HEK293 (cell line): ENCODE results near the gene MXD4.

Source experiments
- CTCF ChIA-PET: fragments of 350-600 bp; formaldehyde crosslinking; extraction: SDS; loops from one replicate; lab custom pipeline; 2021; ENCODE audit warnings: antibody characterized with exemption; lab: Yijun Ruan, JAX
- POLR2A ChIA-PET: fragments of 300-600 bp; formaldehyde crosslinking; extraction: SDS; loops from one replicate; lab custom pipeline; 2020; ENCODE audit warnings: antibody characterized with exemption, inconsistent platforms; lab: Yijun Ruan, JAX
- H3K27ac ChIP-seq: fragments of 200-500 bp; sonication (Bioruptor generic); 2 replicates; pipeline ENCODE4 v1.5.1; 2014; ENCODE audit warnings: low read depth, low read length, control low read depth, inconsistent platforms; ENCODE audit errors: extremely low read depth
- H3K36me3 ChIP-seq, 2 experiments: fragments of 200-500 bp in 1 of 2; sonication (Bioruptor generic) in 1 of 2; 1 replicate in 1 of 2; 2 replicates in 1 of 2; pipeline ENCODE4 v1.5.1; 2014 to 2017; ENCODE audit warnings: inconsistent platforms in 2 of 2, low read length in 2 of 2; ENCODE audit not compliant: control insufficient read depth in 2 of 2, insufficient read depth in 1 of 2
- H3K4me1 ChIP-seq: fragments of 200-500 bp; sonication (Bioruptor generic); 2 replicates; pipeline ENCODE4 v1.5.1; 2014; ENCODE audit warnings: mild to moderate bottlenecking, low read length, inconsistent platforms; ENCODE audit not compliant: control insufficient read depth, insufficient read depth
- H3K4me3 ChIP-seq: 2 replicates; pipeline ENCODE4 v1.5.1; 2011; ENCODE audit warnings: low read depth, mild to moderate bottlenecking, control low read depth, low read length, moderate library complexity
- H3K9me3 ChIP-seq: fragments of 200-500 bp; sonication (Bioruptor generic); 2 replicates; pipeline ENCODE4 v1.5.1; 2014; ENCODE audit warnings: low read depth, low read length, inconsistent platforms; ENCODE audit not compliant: control insufficient read depth, insufficient read depth
- ATF2 ChIP-seq: fragments of 450-650 bp; formaldehyde crosslinking; IDR thresholded peaks from 2 replicates; pipeline ENCODE4 v1.5.1; 2016; ENCODE audit warnings: missing biosample characterization, missing genetic modification characterization, low read depth
- FEZF1 ChIP-seq: fragments of 450-650 bp; formaldehyde crosslinking; IDR thresholded peaks from 2 replicates; pipeline ENCODE4 v1.5.1; 2016; ENCODE audit warnings: missing biosample characterization, missing genetic modification characterization
- GFI1B ChIP-seq: fragments of 450-650 bp; formaldehyde crosslinking; IDR thresholded peaks from 2 replicates; pipeline ENCODE4 v1.5.1; 2016; ENCODE audit warnings: missing biosample characterization, missing genetic modification characterization
- KLF7 ChIP-seq: fragments of 450-650 bp; formaldehyde crosslinking; IDR thresholded peaks from 2 replicates; pipeline ENCODE4 v1.5.1; 2016; ENCODE audit warnings: missing biosample characterization, missing genetic modification characterization, borderline replicate concordance
- MYNN ChIP-seq: fragments of 450-650 bp; formaldehyde crosslinking; IDR thresholded peaks from 2 replicates; pipeline ENCODE4 v1.5.1; 2016; ENCODE audit warnings: missing biosample characterization, missing genetic modification characterization, borderline replicate concordance
- PATZ1 ChIP-seq: fragments of 450-650 bp; formaldehyde crosslinking; IDR thresholded peaks from 2 replicates; pipeline ENCODE4 v1.5.1; 2016; ENCODE audit warnings: missing biosample characterization, missing genetic modification characterization
- PRDM6 ChIP-seq: fragments of 450-650 bp; formaldehyde crosslinking; IDR thresholded peaks from 2 replicates; pipeline ENCODE4 v1.5.1; 2017; ENCODE audit warnings: missing biosample characterization, missing genetic modification characterization
- SCRT1 ChIP-seq: fragments of 450-650 bp; formaldehyde crosslinking; IDR thresholded peaks from 2 replicates; pipeline ENCODE4 v1.5.1; 2016; ENCODE audit warnings: missing biosample characterization, missing genetic modification characterization, borderline replicate concordance
- SP2 ChIP-seq: fragments of 450-650 bp; formaldehyde crosslinking; IDR thresholded peaks from 2 replicates; pipeline ENCODE4 v1.5.1; 2016; ENCODE audit warnings: missing biosample characterization, missing genetic modification characterization
- SP7 ChIP-seq: fragments of 450-650 bp; formaldehyde crosslinking; IDR thresholded peaks from 2 replicates; pipeline ENCODE4 v1.5.1; 2016; ENCODE audit warnings: missing biosample characterization, missing genetic modification characterization
- ZNF138 ChIP-seq: fragments of 450-650 bp; formaldehyde crosslinking; IDR thresholded peaks from 2 replicates; pipeline ENCODE4 v1.5.1; 2016; ENCODE audit warnings: missing biosample characterization, missing genetic modification characterization, borderline replicate concordance
- ZNF16 ChIP-seq: fragments of 450-650 bp; formaldehyde crosslinking; IDR thresholded peaks from 2 replicates; pipeline ENCODE4 v1.5.1; 2016; ENCODE audit warnings: low read depth, missing biosample characterization, missing genetic modification characterization
- ZNF174 ChIP-seq: fragments of 450-650 bp; formaldehyde crosslinking; IDR thresholded peaks from 2 replicates; pipeline ENCODE4 v1.5.0; 2017; ENCODE audit warnings: missing biosample characterization, mild to moderate bottlenecking, missing genetic modification characterization
- ZNF19 ChIP-seq: fragments of 450-650 bp; formaldehyde crosslinking; IDR thresholded peaks from 2 replicates; pipeline ENCODE4; 2016; ENCODE audit warnings: missing biosample characterization, missing genetic modification characterization, low read depth
- ZNF214 ChIP-seq: fragments of 450-650 bp; formaldehyde crosslinking; IDR thresholded peaks from 2 replicates; pipeline ENCODE4 v1.5.1; 2017; ENCODE audit warnings: missing biosample characterization, mild to moderate bottlenecking, missing genetic modification characterization, borderline replicate concordance
- ZNF324 ChIP-seq: fragments of 450-650 bp; formaldehyde crosslinking; IDR thresholded peaks from 2 replicates; pipeline ENCODE4 v1.5.1; 2016; ENCODE audit warnings: missing biosample characterization, missing genetic modification characterization
- ZNF341 ChIP-seq: fragments of 450-650 bp; formaldehyde crosslinking; IDR thresholded peaks from 2 replicates; pipeline ENCODE4; 2016; ENCODE audit warnings: low read depth, missing biosample characterization, missing genetic modification characterization
- ZNF473 ChIP-seq: fragments of 450-650 bp; formaldehyde crosslinking; IDR thresholded peaks from 2 replicates; pipeline ENCODE4 v1.5.1; 2017; ENCODE audit warnings: missing biosample characterization, missing genetic modification characterization
- ZNF626 ChIP-seq: fragments of 450-650 bp; sonication (Bioruptor Pico); formaldehyde crosslinking; IDR thresholded peaks from 2 replicates; pipeline ENCODE4 v1.5.1; 2018; ENCODE audit warnings: missing biosample characterization, missing genetic modification characterization, inconsistent platforms
- ZNF658 ChIP-seq: fragments of 450-650 bp; formaldehyde crosslinking; IDR thresholded peaks from 2 replicates; pipeline ENCODE4; 2016; ENCODE audit warnings: missing biosample characterization, missing genetic modification characterization
- ZNF660 ChIP-seq: fragments of 450-650 bp; IDR thresholded peaks from 2 replicates; pipeline ENCODE4 v1.5.1; 2018; ENCODE audit warnings: missing biosample characterization, mild to moderate bottlenecking, missing genetic modification characterization
- ZNF830 ChIP-seq: fragments of 450-650 bp; IDR thresholded peaks from 2 replicates; pipeline ENCODE4 v1.5.0; 2018; ENCODE audit warnings: missing biosample characterization, missing genetic modification characterization, low read depth, mild to moderate bottlenecking, moderate library complexity
- ZNF843 ChIP-seq: fragments of 450-650 bp; formaldehyde crosslinking; IDR thresholded peaks from 2 replicates; pipeline ENCODE4 v1.5.1; 2016; ENCODE audit warnings: missing biosample characterization, missing genetic modification characterization
- ZSCAN30 ChIP-seq: fragments of 450-650 bp; IDR thresholded peaks from 2 replicates; pipeline ENCODE4 v1.5.1; 2018; ENCODE audit warnings: missing biosample characterization, mild to moderate bottlenecking, missing genetic modification characterization, moderate library complexity
- TF ChIP-seq, protein P1 (sequence below): fragments of 450-650 bp; IDR thresholded peaks from 2 replicates; pipeline ENCODE4 v1.5.1; 2018; ENCODE audit warnings: missing biosample characterization, missing genetic modification characterization

Gene MXD4

GRCh38 chr4:2231082-2231481 lies 30.8 kb downstream of the MXD4 start (continued):
- TF ChIP-seq, protein P1, sequence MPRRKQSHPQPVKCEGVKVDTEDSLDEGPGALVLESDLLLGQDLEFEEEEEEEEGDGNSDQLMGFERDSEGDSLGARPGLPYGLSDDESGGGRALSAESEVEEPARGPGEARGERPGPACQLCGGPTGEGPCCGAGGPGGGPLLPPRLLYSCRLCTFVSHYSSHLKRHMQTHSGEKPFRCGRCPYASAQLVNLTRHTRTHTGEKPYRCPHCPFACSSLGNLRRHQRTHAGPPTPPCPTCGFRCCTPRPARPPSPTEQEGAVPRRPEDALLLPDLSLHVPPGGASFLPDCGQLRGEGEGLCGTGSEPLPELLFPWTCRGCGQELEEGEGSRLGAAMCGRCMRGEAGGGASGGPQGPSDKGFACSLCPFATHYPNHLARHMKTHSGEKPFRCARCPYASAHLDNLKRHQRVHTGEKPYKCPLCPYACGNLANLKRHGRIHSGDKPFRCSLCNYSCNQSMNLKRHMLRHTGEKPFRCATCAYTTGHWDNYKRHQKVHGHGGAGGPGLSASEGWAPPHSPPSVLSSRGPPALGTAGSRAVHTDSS (tag by site-specific recombination): no peak
- TF ChIP-seq ZNF174 (tag by site-specific recombination) (no peak), ZNF138 (no peak), ZNF473 (tag by site-specific recombination) (no peak), ZNF19 (no peak), ZNF16 (tag by site-specific recombination) (no peak), ZNF658 (no peak), MYNN (tag by site-specific recombination) (no peak), SP2 (tag by site-specific recombination) (no peak), ZSCAN30 (tag by site-specific recombination) (no peak), ZNF626 (tag by site-specific recombination) (no peak), ZNF341 (tag by site-specific recombination) (no peak)

DNA sequence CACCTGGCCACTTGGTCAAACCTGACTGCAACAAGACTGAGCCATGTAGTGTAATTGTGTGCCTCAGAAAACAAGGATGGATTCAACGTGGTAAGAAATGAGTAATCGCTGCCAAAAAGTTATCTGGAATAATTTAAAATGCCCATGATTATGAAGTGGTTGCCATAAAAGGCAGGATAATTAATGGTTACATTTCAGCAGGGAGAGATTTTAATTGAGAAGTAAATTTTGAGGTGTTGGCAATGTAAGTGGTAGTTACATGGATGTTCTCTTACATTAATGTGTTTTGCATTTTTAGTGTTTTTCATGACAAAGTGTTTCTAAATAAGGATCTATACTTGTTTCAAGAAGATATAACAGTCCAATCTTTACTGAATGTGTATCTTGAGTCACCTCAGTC lies 35.6 kb downstream of the MXD4 start:
- POLR2A ChIA-PET: no interaction called here

DNA sequence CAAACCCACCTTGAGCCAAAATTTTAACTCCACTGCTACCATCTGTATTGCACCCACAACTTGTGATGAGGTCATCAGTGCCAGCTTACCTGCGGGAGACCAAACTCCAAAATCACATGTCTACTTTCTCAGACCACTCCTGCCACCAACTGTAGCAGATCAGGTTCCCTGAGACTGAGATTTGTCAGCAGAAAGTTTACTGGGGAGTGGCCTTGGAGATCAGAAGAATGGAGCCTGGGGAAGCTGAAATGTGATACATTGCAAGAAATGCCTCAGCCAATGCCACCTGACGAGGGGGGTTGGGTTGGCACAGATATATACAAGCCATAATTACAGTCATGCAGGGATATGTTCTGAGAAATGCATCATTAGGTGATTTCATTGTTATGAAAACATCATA lies 39.1 kb downstream of the MXD4 start:
- no peaks in the 10 kb centered on the region for H3K9me3 ChIP-seq
- CTCF ChIA-PET: interaction anchor here (0.7 kb wide), 1 partner anchor 22 kb away, joined by 3 read pairs; no protein-coding TSS in a partner anchor
- H3K4me1 ChIP-seq: no peaks in the 10 kb centered on the region
- H3K27ac ChIP-seq: no peak overlapping the region
- no peak overlapping the region for H3K4me3 ChIP-seq
- H3K36me3 ChIP-seq: peaks cover 0 to 47% of the 10 kb centered on the region in 2 experiments; a peak in 1 of 3 replicates
- POLR2A ChIA-PET: no interaction called here
- TF ChIP-seq ZNF843 (tag by site-specific recombination) (no peak), SCRT1 (0 out of 2 replicates have a peak, but pooled peaks have one; percentile 37), ZNF324 (tag by site-specific recombination) (no peak), ZNF830 (tag by site-specific recombination) (no peak), GFI1B (tag by site-specific recombination) (0 out of 2 replicates have a peak, but pooled peaks have one; percentile 48), ZNF660 (tag by site-specific recombination) (no peak), KLF7 (tag by site-specific recombination) (no peak), ZNF214 (no peak), PATZ1 (tag by site-specific recombination) (no peak)

More for the DNA sequence above, 35.6 kb downstream of the MXD4 start:
- CTCF ChIA-PET: interaction anchor here (1.0 kb wide), 1 partner anchor 231 kb away, joined by 6 read pairs; no protein-coding TSS in a partner anchor
- Histone ChIP-seq H3K27ac (no peak overlapping the region), H3K9me3 (no peaks in the 10 kb centered on the region), H3K4me1 (no peaks in the 10 kb centered on the region), H3K36me3 (peaks cover 0 to 51% of the 10 kb centered on the region in 2 experiments; a peak in 2 of 3 replicates), H3K4me3 (no peak overlapping the region)
- TF ChIP-seq ATF2 (tag by site-specific recombination): no peak
- peak; percentile 43; the same call in 1 of the 2 replicates for TF ChIP-seq PRDM6
- TF ChIP-seq SP7 (tag by site-specific recombination): peak; percentile 99
- TF ChIP-seq FEZF1 (tag by site-specific recombination): 0 out of 2 replicates have a peak, but pooled peaks have one; percentile 13
